Myocyte (in vitro differentiated cells): ENCODE results near the gene FGF12. TPM values are rescaled to one million over a fixed set of nuclear protein-coding genes. Genes with fewer than 3 reads are reported as not detected.

Experiments used
- DNase-seq: peaks from one replicate; pipeline ENCODE4 v3.0.0-alpha.2; 2012; ENCODE audit warnings: low read depth
- total RNA-seq: library from RNA; depleted of rRNA; stranded (reverse); fragments of >200 nt; gene quantifications from 2 replicates; pipeline ENCODE4 v1.2.3, GENCODE V29; 2014

The FGF12 gene
- total RNA-seq, 1 donor from 2014 or later: 0.64 TPM

DNA sequence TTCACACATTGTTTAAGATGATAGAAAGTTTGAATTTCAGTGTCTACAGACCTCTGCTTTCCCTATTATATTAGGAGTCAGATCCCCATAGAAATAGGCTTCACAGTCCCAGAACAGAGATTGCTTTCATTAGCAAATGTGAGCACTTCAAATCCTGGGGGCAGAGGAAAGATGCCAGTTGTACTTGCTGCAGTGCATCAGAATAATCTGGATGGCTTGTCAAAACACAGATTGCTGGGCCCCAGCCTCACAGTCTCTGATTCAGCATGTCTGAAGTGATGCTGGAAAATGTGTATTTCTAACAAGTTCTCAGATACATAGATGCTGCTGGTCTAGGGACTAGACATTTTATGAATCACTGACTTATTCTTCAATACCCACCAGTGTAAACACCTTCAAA is 375.2 kb downstream of the FGF12 start:
- no peak for DNase-seq

DNA sequence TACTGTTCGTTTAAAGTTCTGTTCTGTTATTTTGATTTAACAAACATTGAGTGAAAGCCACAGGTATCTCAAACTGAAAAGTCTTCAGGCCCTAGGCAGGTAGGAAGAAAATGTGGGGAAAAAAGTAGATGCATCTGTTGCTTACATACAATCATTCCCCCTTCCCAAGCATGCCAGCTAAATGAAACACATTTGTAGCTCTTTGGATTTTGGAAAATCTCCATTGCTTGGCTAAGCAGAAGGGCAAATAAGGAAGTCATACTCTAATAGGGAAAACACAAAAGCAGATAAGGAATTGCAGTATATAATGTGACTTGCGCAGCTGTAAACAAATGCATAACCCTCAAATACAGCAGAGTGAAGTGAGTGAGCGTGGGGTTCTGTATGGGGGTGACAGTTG is 375.9 kb downstream of the FGF12 start:
- DNase-seq: no peak

DNA sequence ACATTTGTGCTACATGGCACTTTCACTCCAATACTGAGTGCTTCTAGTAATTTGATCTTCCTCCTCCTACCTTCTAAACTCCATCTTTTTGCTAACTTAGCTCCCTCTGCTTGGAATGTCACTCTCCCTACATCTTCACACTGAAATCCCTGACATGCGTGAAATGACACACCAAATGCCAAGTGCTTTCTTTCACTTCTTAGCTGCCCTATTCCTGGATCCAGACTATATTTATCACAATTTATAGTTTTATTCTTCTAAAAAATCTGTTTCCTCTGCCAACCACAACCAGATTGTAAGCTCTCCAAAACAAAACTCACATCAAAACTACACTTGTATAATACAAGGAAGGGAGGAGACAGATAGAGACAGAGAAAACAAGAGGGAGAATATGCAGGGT is 387.3 kb downstream of the FGF12 start:
- no peak for DNase-seq

DNA sequence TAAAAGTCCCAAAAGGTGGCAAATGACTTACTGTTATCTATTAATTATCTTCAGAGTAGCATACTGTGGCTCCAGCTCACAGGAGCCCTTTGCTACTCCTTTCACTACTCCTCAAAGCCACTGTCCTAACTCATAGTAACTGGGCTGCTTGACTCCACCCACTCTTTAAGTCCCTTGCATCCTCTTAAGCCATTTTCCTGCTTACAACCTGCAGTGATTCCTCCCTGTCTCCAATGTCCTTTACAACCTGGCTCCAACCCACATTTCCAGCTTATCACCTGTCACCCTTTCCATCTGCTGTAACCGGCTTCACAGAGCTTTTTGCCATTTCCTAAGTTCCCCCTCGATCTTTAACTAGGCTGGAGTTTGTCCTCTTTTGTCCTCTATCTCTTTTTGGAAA is 388.1 kb downstream of the FGF12 start:
- no peak for DNase-seq

DNA sequence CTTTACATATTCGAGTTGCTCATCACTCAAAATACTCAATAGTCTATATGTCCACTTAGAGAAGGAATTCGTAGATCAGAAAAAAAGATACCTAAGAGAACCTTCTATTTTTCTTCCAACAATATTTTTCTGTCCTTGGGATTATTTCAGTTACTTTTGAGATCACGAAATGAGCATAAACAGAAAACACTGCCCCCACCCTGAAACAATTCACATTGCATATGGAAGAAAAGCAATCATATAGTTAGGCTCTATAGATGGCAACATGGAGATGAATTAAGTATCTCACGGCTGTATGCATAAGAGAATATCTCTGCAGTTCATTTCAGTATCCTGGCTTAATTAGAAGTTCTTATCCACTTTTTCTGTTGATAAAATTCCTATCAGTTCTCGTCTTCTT is 391.1 kb downstream of the FGF12 start:
- DNase-seq: no peak

DNA sequence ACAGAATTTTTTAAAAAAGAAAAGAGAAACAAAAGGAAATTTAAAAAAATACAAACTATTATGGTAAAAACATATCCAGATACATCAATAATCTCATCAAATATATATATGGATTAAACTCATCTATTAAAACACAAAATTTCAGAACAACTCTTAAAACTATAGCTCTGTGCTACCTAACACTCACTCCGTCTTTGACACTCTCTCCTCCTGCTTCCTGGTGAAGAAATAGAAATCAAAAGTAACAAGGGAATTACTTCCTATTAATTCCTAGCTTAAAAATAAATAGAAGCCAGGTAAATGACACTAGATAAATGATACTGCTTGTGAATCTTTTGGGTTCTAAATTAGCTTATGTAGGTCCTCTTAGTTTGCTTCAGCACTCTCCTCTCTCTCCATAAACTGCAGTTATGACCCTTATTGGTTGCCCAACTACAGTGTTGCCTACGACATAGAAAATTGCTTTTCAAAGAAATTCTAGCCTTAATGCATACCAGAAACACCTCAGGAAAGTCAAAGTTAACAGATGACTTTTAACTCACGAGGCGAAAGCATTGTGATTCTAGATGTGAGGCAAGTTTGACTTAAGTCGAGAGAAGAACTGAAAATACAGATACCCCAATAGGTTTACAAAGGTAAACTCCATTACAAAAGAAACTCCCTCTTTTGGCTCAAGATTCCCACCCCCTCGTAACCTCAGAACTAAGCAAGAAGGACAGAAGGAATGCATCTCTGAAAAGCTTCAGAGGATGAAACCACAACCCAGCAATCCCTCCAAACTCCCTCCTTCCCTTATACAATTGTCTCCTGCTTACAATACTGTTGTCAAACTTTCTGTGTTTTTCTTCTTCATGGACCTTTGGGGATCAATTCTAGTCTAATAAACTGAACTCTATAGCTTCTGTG is 394.7 kb downstream of the FGF12 start:
- no peak for DNase-seq

DNA sequence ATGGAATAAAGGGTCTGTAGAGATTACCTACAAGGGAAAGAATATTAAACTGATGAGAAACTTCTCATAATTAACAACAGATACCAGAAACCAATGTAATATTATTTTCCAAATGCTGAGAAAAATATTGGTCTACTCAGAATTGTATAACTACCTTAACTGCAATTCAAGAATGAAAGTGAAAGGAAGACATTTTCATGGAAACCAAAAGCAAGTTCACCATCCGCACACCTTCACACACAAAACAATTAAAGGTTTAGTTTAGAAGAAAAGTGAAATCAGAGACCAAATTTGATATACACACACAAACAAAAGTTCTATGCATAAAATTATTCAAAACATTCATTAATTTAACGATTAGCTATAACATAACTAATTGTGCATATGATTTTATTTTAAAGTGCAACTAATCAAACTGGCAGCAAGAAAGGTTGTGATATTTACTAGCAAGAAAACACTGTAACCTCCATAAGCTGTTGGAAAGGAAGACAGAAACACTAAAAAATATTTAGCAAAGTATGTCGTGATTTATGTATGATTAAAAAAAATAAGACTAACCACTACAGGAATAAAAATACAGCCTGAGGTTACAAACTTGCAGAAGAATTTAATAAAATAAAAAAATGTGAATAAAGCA is 395.5 kb downstream of the FGF12 start:
- DNase-seq: no peak

DNA sequence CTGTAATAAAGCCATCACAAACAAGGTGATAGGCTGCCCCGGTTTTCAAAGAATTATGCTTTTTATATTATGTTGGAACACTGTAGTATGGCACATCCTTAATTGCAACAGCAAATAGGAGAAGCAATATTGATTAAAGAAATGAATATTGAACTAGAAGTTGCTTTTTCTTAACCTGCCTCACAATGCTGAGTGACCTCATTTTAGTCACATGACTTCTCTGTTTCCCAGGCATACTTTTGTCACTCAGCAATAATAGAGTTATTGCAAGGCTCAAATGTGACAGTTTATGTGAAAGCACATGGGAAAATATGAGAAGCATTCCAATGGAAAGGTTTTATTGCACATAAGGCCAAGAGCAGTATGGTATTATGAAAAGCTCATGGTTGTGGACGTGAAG is 400.7 kb downstream of the FGF12 start:
- no peak for DNase-seq

DNA sequence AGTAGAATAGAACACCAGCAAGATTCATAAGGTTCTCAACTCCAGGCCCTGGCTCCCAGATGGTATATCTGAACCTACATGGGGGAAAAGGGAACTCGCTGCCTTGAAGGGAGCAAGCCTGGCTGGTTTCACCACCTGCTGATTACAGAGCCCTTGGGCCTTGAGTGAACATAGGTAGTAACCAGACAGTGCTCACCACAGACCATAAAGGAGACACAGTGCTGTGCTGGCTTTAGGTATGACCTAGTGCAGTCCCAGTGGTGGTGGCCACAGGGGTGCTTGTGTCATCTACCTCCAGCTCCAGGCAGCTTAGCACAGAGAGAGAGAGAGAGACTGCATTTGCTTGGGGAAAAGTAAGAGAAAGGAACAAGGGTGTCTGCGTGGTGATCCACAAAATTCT is 409.8 kb downstream of the FGF12 start:
- no peak for DNase-seq

DNA sequence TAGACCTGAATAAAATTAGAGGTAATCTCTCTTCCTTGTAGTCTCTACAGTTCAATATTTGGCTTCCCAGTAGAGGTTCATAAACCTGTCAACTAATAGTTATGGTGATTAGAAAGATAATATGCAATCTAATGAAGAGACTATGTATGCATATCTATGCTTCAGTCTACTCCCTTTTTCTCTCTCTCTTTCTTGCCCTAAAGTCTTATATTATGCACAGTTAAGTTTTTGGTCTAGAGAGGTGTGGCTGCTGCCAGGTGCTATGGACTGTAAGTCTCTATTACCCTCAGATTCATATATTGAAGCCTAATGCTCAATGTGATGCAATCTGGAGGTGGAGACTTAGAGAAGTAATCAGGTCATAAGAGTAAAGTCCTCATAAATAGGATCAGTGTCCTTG is 413.7 kb downstream of the FGF12 start:
- DNase-seq: no peak

DNA sequence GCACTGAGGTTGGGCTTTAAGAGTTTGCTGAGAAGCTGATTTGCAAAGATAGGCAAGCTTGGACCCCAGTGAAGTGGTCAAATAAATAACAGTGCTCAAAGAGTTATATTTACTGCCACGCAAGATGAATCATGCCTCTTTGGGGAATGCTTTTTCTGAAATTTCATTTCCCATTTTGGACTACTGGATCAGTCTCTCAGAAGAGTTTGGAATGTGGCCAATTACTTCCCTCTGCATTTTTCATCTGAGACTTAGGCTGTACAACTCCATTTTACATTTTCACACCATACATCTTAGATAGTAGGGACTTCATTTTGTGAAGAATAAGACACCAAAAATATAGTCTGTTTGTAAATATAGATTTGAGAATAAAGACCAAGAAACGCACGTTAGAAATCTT is 419.7 kb downstream of the FGF12 start:
- no peak for DNase-seq

DNA sequence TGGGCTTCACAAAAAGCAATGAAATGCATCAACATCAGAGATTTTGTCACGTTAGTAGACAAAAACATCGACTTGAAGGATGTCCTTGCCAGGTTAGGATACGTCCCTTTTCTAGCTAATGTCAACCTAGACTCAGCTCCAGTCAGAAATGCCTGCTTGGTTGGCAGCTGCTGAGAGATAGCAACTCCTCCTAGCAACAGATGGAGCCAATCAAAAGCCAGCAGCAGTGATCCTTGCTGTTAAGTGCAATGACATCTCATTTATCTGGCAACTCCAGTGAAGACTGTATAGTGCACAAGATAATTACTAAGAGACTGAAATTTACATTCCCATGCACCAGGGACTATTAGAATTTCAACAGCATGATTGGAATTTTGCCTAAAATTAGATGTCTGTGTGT is 424.1 kb downstream of the FGF12 start:
- no peak for DNase-seq

DNA sequence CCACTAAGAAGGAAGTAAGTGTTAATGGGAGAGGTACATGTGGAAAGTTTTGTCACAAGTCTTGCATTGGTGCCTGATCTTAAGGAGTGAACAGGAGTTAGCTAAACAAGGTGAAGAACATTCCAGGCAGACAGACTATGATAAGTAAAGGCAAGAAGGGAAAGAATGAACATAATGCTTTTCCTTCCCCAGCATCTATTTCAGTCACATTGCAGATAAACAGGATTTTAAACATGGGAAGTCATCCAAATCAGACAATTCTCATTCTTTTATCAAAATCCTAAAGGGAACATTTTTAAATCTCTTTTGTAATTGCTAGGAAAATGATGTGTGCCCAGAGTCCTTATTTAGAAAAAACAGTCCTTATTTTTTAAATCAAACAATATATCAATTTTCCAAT is 424.6 kb downstream of the FGF12 start:
- no peak for DNase-seq

DNA sequence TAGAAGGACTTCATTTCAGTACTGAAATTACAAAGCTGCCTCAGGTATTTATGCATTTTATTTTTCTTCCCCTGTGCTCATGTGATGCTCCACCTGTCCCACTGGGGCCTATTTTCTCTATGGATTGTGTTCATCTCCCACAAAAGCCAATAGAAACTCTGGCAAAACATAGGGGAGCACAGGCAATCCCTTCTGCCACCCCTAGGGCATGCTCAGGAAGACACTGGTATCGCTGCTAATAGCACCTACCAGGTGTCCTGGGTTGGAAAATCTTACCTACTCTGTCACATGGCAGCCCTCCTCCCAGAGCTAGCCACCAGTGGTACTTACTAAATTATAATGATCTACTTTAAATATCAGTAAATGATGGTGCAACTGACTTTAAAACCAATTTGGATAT is 427.4 kb downstream of the FGF12 start:
- no peak for DNase-seq

DNA sequence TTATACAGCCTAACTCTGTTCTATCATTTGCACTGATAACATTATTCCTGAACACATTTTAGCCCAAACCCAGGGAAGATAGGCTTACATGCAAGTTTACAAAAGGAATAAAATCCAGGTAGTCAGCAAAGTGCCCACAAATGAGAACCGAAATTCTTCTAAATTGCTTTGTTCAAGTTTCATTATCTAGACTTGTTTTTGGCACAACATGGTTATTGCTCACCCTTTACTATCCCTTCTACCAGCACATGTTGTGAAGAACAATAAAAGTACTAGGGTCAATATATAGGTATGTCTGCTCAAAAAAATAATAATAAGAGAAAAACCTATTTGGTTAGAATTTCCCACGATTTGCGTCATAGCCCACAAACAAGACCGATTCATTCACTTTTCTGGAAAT is 430.5 kb downstream of the FGF12 start:
- no peak for DNase-seq

DNA sequence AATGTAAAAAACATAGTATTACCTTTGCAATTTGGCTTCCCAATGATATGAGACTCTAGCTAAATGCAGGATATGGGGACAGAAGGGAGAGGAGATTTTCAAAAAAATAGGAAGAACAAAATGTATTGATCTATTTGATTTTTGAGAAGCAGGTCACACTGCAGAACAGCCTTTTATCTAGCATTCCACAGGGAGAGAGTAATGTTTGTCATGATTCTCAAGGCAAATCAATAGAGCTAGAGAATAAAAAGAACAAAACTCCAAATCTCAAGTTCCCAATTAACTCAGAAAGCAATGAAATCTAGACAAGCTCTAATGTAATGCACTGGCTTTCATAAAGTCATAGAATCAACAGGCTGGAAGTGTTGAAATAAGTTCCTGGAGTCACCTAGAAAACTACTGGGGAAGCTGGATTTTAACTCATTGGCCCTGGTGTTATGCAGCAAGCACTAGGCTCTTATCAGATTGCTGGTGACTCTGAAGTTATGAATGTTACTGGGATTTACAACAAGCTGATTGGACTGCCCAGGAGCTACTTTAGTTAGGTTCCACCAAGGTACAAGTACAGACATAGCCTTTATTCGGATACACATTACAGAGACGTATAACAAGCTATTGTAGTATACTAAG is 442.8 kb downstream of the FGF12 start:
- DNase-seq: no peak

DNA sequence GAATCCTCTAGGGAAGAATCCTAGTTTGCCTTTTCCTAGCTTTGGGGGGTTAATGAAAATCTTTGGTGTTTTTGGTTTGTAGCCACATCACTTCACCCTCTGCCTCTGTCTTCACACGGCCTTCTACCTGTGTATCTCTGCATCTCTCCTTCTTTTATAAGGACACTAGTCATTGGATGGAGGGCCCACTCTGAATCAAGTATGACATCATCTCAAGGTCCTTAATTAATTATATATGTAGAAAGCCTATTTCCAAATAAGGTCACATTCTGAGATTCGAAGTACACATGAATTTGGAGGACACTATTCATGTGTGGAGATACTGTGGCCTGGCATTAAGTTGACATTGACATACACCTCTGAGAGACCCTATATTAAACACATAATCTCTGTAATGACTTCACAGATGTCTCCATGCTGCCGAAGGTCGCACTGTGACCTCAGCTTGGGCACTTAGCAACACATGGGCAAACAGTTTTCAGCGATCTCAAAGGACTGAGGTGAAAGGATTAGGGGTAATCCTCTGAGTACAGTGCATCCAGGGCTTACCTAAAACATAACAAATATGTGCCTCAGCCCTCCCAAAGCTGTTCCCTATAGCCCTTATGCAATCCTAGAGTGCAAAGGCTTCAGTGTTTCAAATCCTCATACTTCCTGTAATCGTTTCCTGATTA is 446.0 kb downstream of the FGF12 start:
- no peak for DNase-seq

DNA sequence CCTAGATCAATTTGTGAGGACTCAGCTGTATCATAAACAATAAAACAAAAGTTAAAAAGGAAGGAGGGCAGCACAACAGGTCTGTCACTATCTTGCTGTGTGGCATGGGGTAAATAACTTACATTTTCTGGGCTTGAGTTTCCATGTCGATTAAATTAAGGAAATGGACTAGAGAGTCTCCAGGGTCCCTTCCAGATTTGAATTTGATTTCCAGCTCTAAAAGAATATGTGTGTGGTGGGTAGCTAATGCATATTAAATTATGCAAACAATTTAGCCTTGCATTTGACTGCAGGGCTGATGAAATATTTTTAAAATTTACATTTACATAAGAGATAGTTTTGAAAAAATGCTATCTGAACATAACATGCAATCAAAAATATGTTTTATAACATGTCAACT is 447.7 kb downstream of the FGF12 start:
- DNase-seq: no peak

DNA sequence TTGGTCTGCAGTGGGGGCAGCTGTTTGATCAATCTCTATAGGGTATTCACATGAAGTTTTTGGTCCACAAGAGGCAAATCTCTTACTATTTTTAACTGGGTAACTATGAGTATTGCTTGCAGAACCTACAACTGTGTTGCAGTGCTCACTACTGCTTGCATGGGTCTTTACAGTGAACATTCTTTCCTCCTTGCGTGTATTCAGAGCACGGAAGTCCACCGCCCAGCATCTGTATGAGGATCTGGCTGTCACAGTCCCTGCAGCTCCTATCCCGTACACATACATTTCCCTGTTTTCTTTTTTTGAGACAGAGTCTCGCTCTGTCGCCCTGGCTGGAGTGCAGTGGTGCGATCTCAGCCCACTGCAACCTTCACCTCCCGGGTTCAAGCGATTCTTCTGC is 449.9 kb downstream of the FGF12 start:
- no peak for DNase-seq

DNA sequence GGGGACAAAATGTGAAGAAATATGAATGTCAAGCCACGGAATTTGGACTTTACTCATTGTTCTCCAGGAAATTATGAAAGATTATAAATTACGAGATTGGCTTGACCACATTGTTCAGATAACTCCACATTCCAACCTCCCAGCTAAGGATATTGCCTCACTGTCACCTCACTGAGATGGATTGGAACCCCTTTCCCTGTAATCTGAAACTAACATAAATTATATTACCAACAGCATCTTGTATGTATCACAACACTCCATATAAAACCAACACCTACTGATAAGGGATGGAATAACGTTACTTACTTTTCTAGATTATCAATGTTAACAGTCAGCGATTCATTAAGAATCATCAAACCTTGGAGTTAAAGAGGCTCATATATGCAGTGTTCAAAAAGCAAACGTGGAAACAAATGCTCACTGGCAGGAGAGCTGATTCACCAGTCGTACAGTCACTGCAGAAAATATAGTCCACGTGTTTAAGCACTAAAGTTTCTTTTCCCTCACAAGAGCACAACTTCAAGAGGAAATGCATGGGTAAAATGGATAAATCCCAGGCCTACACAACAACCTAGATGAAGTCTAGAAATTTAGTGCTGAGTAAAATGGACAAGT is 451.5 kb downstream of the FGF12 start:
- DNase-seq: no peak

DNA sequence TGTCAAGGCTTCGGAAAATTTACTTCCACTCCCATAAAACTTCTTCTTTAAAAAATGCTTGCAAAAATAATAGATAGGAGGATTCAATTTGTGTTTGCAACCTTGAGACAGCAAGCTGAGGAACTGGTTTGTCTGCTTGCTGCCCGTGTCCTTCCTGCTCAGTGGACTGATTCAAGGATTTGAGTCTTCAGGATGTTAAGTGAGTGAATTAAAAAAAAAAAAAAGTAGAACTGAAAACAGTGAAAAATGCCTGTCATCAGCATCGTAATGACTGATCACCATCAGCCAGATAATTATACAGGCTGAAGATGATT is 453.7 kb downstream of the FGF12 start:
- no peak for DNase-seq
